GM19395 (cell line): Measurements from ENCODE around the gene HLA-F.

Experiments
- ATAC-seq: cut with Tn5 transposase; IDR thresholded peaks from one replicate; pipeline ENCODE4 v1.9.1; 2021; ENCODE audit warnings: mild to moderate bottlenecking, moderate library complexity; ENCODE audit not compliant: unreplicated experiment

Gene HLA-F

DNA sequence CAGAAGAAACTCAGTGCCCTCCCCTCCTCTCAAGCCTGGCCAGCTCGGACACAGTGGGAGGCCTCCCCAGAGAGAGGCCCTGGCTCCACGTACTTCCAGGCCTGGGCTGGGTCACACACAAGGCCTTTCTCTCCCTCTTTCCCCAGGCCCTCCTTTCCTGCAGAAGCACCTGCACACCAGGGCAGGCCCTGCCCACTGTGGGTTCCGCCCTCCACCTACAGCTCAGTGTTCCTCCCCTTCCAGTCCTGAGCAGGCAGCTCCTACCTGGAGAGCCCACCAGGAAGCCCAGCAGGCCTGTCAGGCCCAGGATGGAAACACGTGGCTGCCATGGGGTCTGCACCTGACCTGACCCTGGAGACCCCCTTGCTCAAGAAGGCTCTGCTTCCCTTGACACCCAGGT, 18.9 kb downstream of the HLA-F start:
- ATAC-seq = no peak

DNA sequence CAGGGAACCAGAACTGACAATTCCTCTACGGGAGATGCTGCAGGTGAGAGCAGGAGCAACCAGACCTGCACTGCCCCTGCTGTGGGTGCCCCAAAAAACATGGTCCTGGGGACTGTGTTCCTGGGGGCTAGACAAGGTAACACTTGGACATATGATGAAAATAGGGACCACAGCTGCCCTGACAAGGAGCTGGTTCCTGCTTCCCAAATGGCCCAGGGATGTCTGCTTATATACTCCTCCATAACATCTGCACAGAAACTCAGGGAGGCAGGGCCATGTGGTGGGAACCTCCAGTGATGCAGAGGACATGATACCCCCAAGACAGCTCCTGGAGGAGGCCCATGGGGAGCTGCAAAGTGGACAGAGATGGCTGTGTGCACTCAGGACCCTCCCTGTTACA, 19.8 kb downstream of the HLA-F start:
- ATAC-seq = no peak

DNA sequence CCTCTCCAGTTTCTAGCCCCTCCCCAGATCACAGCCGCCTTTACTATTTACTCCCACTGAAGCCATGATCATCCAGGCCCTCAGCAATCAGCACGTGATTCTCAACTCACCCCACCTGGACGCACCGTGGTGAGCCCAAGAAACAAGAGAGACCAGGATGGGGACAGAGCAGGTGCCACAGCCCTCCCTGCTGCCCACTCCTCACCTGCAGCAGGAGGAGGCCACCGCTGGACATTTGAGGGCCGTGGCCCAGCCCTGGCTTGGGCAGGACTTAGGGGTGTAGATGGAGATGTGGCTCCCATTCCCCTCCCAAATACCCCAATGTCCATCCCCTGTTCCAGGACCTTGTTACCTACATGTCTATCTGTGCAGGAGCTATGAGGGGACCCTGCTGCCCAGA, 20.3 kb downstream of the HLA-F start:
- ATAC-seq = no peak

DNA sequence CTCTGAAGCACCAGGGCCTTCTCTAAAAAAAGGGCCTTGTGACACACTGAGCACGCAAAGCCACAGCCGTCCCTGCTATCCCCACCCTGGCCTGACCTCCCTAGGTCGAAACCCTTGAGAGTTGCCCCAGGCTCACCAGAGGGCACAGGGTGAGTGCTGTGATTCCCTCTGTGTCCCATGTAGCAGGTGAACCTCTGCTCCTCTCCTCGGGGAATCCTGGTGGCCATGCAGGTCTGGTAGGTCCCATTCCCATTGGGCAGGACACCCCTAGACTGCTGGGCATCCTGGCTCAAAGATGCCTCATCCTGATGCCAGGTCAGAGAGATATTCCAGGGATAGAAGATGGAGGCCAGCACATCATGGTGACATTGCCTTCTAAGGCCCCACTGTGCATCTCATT, 20.9 kb downstream of the HLA-F start:
- ATAC-seq = no peak

DNA sequence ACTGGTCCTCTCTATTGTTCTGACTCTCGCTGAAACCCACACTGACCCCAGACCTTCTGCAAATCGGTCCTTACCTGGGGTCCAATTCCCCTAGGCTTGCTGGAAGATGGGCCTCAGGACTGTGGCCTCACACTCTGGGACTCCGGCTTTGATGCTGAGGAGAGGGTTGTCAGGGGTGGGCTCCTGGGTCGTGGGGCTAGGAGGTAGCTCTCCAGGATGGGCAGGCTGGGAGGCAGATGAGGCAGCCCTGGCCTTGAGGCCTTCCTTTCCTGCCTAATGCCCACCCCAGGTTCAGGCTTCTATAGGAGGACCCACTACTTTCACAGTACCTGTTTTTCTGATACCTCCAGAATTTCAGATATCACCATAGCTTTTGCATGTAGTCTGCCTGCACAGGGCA, 21.4 kb downstream of the HLA-F start:
- no peak for ATAC-seq

DNA sequence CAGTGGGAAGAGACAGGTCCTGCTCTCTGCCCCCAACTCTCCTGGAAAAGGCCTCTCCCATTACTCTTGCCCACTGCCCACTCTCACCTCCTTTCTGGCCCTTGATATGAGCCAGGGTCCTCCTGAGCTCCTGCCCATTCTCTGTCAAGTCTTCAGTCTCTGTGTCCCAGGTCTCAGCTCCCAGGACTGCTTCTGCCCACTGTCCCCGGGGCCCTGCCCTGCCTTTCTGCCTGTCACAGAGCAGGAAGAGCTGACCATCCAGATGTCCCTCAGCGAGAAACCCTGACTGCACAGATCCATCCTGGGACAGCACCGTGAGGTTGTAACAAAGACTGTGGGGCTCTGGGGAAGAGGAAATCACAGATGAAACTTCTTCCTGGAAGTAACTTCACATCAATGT, 22.2 kb downstream of the HLA-F start:
- no peak for ATAC-seq

DNA sequence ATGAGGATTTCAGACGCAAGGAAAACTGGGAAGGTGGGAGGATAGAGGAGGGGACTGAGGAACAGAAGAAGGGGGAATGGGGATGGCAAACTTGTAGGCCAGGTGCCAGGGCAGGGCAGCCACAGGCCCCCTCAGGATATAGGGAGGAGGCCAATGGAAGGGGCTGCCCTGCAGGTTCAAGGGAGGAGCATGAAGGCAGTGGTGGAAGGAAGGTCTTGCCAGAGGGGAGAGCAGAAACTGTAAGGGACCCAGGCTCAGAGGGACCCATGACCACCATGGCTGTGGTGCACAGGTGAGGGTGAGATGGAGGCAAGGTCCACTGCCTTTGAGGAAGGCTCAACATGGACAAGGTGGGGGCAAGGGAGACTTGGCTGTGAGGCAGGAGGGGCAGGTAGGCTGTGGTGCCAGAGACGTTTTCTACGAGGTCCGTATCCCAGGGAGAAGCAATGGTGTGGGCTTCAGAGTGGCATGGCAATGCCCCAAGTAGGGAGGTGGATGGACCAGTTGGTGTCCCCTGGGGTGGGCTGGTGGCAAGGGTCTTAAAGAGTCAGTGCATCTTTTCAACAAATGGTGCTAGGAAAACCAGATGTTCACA, 22.7 kb downstream of the HLA-F start:
- no peak for ATAC-seq

DNA sequence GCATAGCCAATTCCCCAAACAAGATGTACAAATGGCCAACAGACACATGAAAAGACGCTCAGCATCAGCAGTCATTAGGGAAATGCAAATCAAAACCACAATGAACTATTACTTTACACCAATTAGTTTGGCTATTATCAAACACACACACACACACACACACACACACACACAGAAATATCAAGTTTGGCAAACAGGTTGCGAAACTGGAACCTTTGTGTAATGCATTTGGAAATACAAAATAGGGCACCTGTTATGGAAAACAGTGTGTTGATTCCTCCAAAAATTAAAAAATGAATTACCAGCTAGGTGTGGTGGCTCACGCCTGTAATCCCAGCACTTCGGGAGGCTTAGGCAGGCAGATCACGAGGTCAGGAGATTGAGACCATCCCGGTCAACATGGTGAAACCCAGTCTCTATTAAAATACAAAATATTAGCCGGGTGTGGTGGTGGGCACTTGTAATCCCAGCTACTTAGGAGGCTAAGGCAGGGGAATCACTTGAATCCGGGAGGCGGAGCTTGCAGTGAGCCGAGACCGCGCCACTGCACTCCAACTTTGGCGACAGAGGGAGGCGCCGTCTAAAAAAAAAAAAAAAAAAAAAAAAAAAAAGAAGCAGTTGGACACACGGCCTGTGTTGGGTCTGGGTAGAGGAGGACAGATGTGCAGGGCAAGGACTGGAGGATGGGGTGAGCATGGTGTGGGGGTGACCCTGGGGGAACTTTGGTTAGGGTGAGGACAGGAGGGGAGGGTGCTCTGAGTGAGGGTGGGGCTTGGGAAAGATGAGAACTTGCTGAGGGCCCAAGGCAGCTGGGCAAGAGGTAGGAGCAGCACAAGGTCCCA, 23.8 kb downstream of the HLA-F start:
- ATAC-seq = no peak

DNA sequence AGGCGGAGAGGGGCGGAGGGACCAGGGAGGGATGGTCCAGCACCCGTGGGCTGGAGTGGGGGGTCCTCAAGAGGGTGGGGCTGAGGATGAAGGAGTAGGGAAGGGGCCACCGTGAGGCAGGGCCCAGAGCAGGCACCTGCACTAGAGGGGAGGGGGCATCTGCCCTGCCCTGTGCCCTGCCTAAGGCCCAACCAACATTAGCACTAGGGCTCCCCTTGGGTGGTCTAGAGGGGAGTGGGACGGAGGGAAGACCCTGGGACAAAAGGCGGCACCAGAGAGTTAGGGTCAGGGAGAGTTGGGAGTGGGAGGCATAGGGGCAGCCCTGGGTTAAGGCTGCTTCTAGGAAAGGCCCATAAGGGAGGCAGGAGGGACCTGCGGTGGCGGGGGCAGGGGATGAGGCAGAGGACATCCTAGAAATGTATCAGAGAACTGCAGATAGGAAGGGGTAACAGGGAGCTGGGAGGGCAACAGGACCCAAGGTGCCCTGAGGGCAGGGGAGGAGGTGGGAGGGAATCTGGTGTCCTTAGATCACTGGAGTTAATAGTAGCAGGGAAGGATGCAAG, 24.5 kb downstream of the HLA-F start:
- ATAC-seq = no peak

DNA sequence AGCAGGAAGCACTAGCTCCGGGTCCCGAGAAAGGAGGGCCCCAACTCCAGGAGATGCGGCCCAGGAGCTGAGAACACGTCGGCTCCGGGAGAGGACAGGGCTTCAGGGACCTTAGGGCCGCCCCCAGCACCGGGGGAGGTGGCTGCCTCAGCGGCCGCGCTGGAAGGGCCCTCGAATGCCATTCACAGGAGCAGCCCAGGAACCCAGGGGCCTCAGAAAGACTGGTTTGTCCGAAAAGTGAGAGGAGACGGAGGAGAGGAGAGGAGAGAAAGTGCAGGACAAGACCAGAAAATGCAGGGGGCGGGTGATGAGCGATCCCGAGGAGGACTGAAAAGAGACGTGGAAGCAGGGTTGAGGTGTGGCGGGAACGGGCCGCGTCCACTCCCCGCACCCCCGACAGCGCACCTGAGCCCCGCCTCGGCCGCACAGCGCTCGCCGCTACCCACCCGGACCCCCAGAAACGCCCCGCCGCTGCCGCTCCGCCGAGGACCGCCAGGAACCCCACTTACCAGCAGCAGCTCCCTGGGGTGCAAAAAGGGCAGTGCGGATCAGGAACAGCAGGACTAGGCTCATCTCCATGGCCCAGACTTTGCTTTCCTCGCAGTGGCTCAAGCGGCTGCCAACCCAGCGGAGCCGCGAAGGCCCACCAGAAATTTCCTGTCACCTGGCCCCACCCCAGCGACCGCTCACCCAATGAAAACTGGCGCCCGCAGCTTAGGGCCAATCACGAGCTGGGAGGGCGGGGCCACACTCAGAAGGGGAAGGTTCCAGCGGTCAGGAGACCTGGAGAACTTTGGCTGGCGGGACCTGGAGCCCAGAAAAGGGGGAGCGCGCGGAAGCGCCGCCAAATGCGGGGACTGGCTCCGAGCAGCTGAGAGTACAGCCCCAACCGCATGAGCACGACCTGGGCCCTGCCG, 25.4 kb downstream of the HLA-F start:
- peak; percentile 83 for ATAC-seq

DNA sequence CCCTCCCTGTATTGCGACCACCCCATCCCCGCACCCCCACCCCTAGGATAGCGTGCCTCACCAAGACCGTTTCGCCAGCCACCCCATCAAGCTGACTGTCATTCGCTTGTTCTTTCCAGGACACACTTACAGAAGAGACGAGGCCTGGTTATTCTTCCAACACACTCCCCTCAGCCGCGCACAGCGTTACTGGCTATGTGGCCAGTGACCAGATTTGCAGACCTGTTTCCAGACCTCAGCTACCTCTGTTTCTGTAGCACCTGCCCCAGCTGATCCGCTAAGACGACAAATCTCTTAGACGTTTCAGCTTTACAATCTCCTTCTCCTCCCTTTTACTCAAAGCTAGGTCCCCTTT, 26.1 kb downstream of the HLA-F start:
- ATAC-seq = peak; percentile 5

DNA sequence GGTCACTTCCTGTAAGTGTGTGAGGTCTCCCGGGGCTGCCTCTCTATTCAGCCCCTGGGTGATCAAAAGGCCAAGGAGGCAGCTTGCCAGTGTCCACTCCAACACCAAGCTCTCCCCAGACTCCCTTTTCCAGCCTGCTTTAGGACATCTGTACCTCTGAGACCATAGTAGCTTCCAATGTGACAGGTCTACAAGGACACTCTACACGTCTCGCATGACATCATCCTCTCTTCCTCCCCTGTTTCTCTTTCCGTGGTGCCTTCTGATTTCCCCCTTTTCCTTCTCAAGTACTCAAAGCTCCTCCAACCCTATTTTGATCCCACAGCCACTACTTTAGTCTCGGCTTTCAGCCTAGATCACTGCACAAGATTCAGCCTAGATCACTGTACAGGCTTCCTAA, 26.4 kb downstream of the HLA-F start:
- ATAC-seq = no peak

DNA sequence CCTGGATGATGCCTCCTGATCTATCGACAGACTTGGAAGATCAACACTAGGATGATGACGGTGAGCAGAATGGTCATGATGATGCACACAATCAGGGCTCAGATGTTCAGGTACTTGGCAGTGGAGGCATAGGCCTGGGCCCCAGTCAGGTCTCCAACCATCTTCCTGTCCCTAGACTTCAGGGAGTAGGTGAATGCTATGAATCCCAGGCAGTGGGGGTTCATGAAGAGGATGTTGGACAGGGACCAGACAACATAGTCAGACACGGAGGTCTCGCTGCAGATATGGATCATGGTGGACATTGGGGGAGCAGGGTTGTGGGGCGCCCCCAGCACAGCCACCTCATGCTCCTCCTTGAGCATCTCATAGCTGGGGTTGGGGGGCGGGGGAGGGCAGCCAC, 27.5 kb downstream of the HLA-F start:
- ATAC-seq = no peak

DNA sequence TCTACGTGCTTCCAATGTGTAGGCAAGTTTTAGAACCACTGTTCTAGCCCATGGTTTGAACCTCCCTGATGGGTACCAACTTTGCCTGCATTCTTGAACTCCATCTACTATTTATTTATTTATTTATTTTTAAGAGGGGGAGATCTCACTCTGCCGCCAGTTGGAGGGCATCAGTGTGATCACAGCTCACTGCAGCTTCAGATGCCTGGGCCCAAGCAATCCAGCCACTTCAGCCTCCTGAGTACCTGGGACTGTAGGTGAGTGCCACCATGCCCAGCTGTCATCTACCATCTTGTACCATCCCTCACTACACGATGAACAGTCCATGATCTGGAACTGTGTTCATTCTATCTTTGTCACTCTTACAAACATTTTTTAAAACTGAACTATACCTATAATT, 28.2 kb downstream of the HLA-F start:
- no peak for ATAC-seq

DNA sequence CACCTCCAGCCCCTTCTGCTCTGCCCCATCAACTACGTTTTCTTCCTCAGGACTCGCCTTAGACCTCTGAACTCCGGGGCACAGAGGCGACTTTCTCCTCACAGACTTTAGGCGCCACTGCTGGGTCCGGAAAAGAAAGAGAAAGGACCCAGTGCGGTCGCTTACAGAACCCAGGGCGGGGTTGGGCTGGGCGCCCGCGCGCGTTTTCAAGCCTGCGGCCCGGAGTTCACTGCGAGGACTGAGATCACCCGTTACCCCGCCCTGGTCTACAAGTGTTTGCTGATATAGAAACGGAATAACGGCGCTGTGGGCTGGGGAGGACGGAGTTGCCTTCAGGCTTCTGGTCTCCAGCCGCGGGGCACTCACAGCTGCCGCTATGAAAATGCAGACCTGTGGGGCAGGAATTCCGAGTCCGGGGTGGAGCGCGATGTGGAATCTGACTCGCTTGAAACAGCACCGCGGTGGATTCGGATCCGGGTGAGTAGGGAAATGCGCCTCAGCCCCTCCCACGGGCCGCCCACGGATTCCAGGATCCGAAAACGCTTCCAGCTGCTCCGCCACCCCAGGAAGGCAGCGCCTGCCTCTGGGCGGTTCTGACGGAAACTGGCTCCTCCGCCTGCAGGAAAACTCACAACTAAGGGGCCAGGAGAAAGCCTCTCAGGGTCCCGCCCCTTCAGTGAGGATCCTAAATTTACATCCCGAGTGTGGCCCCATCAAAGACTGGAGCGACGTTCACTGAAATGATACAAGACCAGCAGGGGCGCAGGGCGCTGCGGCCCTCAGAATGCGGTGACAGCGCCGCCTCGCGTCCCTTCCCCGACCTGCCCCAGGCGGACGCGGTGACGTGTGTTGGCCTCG, 29.4 kb downstream of the HLA-F start:
- ATAC-seq = peak; percentile 65

DNA sequence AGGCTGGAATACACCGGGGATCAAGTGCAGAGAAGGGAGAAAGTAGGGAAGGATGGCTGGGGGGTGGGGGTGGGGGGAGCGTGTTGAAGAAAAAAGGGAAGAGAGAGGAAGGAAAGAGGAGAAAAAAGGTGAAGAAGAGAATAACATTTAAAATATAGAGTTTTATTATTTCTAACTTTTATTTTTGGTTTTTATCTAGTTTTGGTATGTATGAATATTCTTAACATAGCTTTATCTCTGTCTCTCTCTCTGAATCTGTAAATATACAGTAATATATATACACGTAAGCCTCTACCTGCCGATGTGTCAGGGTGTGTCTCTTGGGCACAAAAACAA, 30.0 kb downstream of the HLA-F start:
- no peak for ATAC-seq

DNA sequence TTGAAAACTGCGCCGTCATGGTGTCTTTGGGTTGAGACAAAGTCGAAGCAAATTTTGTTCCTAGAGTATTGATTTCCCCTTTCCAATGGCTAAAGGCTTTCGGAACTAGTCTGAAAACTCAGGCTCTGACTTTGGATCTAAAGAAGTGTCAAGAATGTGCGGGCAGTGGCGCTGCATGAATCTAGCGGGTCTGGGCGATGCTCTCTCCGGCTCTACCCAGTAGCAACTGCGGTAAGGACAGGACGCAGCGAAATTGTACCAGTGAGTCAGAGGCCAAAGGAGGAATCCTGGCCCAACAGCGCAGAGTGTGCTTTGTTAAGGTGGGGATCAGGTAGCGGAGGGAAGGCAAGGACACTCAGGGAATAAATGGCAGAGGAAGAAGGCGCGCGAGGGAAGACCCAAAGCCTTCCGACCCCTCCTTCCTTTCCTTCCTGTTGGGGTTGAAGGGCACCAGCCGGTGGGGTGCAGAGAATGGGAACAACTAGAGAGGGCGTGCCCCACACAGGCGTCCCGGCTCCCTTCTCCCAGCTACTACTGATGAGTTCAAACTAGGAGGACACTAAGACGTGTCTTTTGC, 32.1 kb downstream of the HLA-F start:
- ATAC-seq = no peak

DNA sequence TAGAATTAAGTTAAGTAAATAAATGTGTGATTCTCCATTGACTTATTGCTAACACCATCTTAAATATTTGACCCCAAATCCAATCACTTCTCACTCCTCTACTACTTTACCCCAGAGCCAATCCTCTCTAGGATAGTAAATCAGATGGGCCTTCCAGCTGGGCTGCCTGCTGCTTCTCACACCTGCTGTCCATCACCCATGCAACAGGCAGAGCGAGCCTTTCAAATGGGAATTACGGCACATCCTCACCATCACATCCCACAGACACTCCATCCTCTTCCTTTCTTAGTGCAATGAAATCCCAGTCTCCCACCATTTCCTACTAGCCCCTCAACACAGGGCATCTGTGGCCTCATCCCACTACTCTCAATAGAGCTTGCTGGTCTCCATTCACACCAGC, 34.0 kb downstream of the HLA-F start:
- no peak for ATAC-seq

DNA sequence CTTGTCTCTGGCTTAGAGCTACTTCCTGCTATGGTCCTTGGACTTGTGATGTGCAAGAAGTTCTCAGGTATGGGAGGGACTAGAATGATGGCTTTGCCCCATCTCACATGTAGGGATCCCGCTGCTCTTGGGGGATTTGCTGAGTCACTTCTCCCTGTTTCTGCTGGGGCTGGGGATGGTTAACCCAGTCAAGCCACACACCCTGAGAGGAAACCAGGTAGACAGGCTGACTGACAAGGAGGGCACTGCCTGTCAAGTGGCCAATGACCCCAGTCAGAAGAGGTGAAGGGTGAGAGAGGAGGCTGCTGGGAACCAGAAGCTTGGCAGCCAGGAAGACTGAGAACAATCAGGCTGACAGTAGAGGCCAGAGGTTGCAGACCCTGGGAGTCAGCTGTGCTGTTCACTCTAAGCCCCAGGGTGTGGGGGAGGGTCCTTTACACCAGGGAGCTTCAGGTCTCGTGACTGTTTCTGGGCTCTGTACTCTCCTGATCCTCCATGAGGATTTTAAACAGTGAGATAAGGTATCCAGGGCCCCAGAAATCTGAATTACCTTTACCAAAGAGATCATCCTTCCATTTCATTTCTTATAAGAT, 34.6 kb downstream of the HLA-F start:
- no peak for ATAC-seq

DNA sequence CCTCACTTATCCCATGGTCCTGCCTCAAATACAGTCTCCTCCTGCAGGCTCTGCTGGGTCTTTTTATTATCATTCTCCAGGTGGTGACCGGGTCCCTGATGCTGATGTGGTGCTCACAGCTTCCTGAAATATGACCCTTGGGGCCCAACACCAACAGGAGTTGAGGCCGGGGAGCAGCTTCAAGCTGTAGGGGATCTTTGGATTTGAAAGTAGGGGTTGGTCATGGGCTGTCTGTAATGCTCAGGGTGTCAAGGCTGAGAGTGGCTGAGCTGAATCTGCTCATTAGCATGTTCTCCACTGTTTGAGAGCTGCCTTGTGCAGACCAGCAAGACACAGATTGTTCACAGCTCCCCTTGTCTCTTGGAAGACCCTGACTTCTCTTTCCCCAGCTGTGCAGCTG, 35.5 kb downstream of the HLA-F start:
- ATAC-seq = no peak
